Loucy (cell line): ENCODE results near the gene MYH16.

ENCODE experiments used
- EZH2phosphoT487 ChIP-seq: fragments of 200-600 bp; IDR thresholded peaks from 2 replicates; pipeline ENCODE4 v1.6.1; 2018; ENCODE audit warnings: antibody characterized with exemption, mild to moderate bottlenecking, moderate library complexity, borderline replicate concordance
- TF ChIP-seq, protein P1 (sequence below): fragments of 200-600 bp; sonication (generic); conservative IDR thresholded peaks from 2 replicates; pipeline ENCODE4 v1.5.1; 2014; ENCODE audit warnings: mild to moderate bottlenecking, antibody characterized with exemption, low read length

DNA sequence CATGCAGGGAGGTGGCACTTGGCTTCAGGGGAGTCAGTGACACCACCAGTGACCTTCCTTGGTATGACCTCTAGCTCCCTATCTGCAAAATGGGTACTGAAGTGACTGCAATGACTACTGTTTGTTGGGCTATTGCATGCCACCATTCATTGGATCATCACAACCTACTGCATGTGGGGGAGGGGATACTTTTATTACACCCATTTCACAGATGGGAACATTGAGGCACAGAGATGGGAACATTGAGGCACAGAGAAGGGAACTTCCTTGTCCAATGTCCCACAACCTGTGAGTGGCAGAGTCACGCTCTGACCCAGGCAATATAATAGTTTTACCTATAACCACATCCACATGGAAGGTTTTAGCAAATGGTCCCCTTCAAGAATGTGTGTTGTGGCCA, 12.2 kb upstream of the MYH16 start:
- TF ChIP-seq, protein P1, sequence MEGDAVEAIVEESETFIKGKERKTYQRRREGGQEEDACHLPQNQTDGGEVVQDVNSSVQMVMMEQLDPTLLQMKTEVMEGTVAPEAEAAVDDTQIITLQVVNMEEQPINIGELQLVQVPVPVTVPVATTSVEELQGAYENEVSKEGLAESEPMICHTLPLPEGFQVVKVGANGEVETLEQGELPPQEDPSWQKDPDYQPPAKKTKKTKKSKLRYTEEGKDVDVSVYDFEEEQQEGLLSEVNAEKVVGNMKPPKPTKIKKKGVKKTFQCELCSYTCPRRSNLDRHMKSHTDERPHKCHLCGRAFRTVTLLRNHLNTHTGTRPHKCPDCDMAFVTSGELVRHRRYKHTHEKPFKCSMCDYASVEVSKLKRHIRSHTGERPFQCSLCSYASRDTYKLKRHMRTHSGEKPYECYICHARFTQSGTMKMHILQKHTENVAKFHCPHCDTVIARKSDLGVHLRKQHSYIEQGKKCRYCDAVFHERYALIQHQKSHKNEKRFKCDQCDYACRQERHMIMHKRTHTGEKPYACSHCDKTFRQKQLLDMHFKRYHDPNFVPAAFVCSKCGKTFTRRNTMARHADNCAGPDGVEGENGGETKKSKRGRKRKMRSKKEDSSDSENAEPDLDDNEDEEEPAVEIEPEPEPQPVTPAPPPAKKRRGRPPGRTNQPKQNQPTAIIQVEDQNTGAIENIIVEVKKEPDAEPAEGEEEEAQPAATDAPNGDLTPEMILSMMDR = no peak
- no peak for TF ChIP-seq EZH2phosphoT487
